Caco-2 (cell line): ENCODE data around the gene NGFR. TPM values are rescaled to one million over a fixed set of nuclear protein-coding genes. Genes with fewer than 3 reads are reported as not detected.

Experiments used
- BruUV-seq: library from RNA; stranded (reverse); fragments of 400-500 nt; replicated peaks from 2 replicates; lab custom pipeline; 2021; lab: Mats Ljungman, UMichigan
- CTCF ChIA-PET: fragments of 300-600 bp; sonication (Branson Sonifier 250); formaldehyde crosslinking; loops from one replicate; lab custom pipeline; 2022; ENCODE audit warnings: antibody characterized with exemption; lab: Charles Lee
- POLR2A ChIA-PET: fragments of 300-600 bp; sonication (Branson Sonifier 250); formaldehyde crosslinking; loops from one replicate; lab custom pipeline; 2022; ENCODE audit warnings: antibody characterized with exemption; lab: Charles Lee
- DNase-seq, 2 experiments: peaks; one replicate each; pipeline versions ENCODE4 v3.0.0 to v3.0.0-alpha.2; 2020 to 2022
- H3K27me3 ChIP-seq: replicated peaks from 2 replicates; pipeline ENCODE4 v1.6.0; 2011; ENCODE audit warnings: low read length; ENCODE audit not compliant: control insufficient read depth, insufficient read depth
- H3K36me3 ChIP-seq: 2 replicates; pipeline ENCODE4 v1.5.1; 2011; ENCODE audit warnings: low read length; ENCODE audit not compliant: control insufficient read depth, insufficient read depth
- H3K4me1 ChIP-seq: fragments of 250-450 bp; sonication (Bioruptor Pico); 2 replicates; pipeline ENCODE4 v1.5.1; 2020; ENCODE audit warnings: mild to moderate bottlenecking
- H3K4me3 ChIP-seq: 2 replicates; pipeline ENCODE4 v1.5.1; 2011; ENCODE audit warnings: low read depth, mild to moderate bottlenecking, control low read depth, low read length
- H3K9me3 ChIP-seq: fragments of 250-450 bp; sonication (Bioruptor Pico); 2 replicates; pipeline ENCODE4 v1.5.1; 2020; ENCODE audit warnings: mild to moderate bottlenecking, moderate library complexity
- H3K27ac Mint-ChIP-seq: one replicate; pipeline ENCODE4 v1.8.0; 2022; ENCODE audit warnings: mixed read lengths; ENCODE audit not compliant: unreplicated experiment
- H3K27me3 Mint-ChIP-seq: one replicate; pipeline ENCODE4 v1.8.0; 2022; ENCODE audit warnings: mixed read lengths; ENCODE audit not compliant: insufficient read depth, unreplicated experiment
- H3K36me3 Mint-ChIP-seq: one replicate; pipeline ENCODE4 v1.8.0; 2022; ENCODE audit warnings: mild to moderate bottlenecking, mixed read lengths; ENCODE audit not compliant: insufficient read depth, unreplicated experiment
- H3K4me1 Mint-ChIP-seq: one replicate; pipeline ENCODE4 v1.8.0; 2022; ENCODE audit warnings: low read depth, mixed read lengths; ENCODE audit not compliant: unreplicated experiment
- H3K4me3 Mint-ChIP-seq: one replicate; pipeline ENCODE4 v1.8.0; 2022; ENCODE audit warnings: mild to moderate bottlenecking, moderate library complexity, mixed read lengths; ENCODE audit not compliant: unreplicated experiment
- H3K9me3 Mint-ChIP-seq: one replicate; pipeline ENCODE4 v1.8.0; 2022; ENCODE audit warnings: mixed read lengths; ENCODE audit not compliant: unreplicated experiment
- intact Hi-C: fragments of 100-400 bp; cut with micrococcal nuclease; formaldehyde crosslinking; loops from one replicate; pipeline ENCODE4 v1.10.0; 2022; ENCODE audit not compliant: unreplicated experiment
- total RNA-seq: library from RNA; stranded (reverse); gene quantifications from 2 replicates; pipeline ENCODE4 v1.2.3, GENCODE V29; 2022
- TF ChIP-seq, protein P1 (sequence below), 2 experiments: fragments of 200-600 bp in 1 of 2; IDR thresholded peaks; 1 replicate in 1 of 2; 2 replicates in 1 of 2; pipeline versions ENCODE4 v1.5.1 to v1.8.0; 2011 to 2022; ENCODE audit warnings: antibody characterized with exemption in 1 of 2, control low read depth in 1 of 2, inconsistent platforms in 1 of 2, low read depth in 1 of 2, low read length in 1 of 2, mild to moderate bottlenecking in 1 of 2, moderate library complexity in 1 of 2; ENCODE audit not compliant: insufficient read depth in 1 of 2, severe bottlenecking in 1 of 2, unreplicated experiment in 1 of 2

Gene NGFR
- total RNA-seq, 1 experiment from 2014 or later, result 1.6 TPM

DNA sequence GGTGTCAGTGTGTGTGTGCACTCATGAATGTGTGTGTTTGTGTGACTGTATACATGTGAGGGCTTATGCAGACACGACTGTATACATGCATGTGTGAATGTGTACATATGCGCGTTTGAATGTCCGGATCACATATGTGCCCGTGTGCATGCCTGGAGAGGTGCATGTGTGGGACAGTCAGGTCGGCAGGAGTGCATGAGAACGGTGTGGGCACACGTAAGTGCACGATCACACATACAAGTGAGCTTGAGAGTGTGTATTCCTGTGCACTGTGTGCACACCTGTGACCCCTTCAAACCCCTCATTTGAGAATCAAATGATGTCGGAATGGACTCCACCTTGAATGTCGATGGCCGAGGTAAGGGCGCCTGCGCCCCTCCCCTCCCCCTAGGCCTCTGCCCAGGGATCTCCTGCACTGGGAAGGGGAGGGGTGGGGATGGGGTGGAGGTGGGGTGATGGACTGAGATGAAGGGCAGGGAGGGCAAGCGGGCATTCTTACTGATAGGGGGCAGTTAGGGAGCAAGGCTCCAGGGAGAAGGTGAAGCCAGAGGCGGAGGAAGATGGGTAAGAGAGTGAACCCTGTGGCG, 601 bp upstream of the NGFR start:
- Histone ChIP-seq H3K27me3 (peaks cover 27% of the 10 kb centered on the region), H3K36me3 (no peaks in the 10 kb centered on the region), H3K9me3 (no peaks in the 10 kb centered on the region), H3K4me1 (peaks cover 27% of the 10 kb centered on the region), H3K4me3 (peak overlapping the region; percentile 27)
- BruUV-seq, result no TSS peak
- Mint-ChIP-seq H3K36me3 (no peaks in the 10 kb centered on the region), H3K4me3 (peak overlapping the region; percentile 67), H3K9me3 (no peaks in the 10 kb centered on the region), H3K27me3 (peaks cover 64% of the 10 kb centered on the region), H3K27ac (no peak overlapping the region), H3K4me1 (peaks cover 14% of the 10 kb centered on the region)
- POLR2A ChIA-PET, result no interaction called here
- CTCF ChIA-PET, result interaction anchor here (0.6 to 4.2 kb wide), 13 partner anchors 11 to 368 kb away, joined by 3 to 91 read pairs (median 4); partner anchors contain the start of gene PHB1
- TF ChIP-seq, protein P1, sequence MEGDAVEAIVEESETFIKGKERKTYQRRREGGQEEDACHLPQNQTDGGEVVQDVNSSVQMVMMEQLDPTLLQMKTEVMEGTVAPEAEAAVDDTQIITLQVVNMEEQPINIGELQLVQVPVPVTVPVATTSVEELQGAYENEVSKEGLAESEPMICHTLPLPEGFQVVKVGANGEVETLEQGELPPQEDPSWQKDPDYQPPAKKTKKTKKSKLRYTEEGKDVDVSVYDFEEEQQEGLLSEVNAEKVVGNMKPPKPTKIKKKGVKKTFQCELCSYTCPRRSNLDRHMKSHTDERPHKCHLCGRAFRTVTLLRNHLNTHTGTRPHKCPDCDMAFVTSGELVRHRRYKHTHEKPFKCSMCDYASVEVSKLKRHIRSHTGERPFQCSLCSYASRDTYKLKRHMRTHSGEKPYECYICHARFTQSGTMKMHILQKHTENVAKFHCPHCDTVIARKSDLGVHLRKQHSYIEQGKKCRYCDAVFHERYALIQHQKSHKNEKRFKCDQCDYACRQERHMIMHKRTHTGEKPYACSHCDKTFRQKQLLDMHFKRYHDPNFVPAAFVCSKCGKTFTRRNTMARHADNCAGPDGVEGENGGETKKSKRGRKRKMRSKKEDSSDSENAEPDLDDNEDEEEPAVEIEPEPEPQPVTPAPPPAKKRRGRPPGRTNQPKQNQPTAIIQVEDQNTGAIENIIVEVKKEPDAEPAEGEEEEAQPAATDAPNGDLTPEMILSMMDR (IDR thresholded peaks at IDR 0.05; ENCODE audit: insufficient read depth in 1 of 2, low read depth in 1 of 2, low read length in 1 of 2, severe bottlenecking in 1 of 2, unreplicated experiment in 1 of 2), result no peak
- no peak for DNase-seq
- intact Hi-C loops, result no loop called here

DNA sequence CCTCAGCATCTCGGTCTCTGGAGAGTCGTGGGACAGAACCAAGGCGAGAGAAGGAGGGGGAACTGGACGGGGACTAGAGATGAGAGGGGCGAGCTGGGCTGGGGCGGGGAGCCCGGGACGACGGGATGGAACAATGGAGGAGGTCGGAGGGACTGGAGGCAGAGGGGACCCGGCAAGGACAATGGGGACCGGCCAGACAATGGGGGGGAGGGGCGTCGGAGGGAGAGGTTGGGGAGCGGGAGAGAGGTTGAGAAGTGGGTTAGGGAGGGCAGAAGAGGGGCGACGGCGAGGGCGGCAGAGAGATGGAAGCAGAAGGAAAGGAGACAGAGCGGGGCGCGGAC, 719 bp downstream of the NGFR start:
- intact Hi-C loops, result loop anchor here (1.0 to 5.0 kb wide), 4 partner anchors 53 to 181 kb away; partner anchors contain the start of gene SPOP
- Histone ChIP-seq H3K27me3 (peaks cover 29% of the 10 kb centered on the region), H3K4me3 (peak overlapping the region; percentile 34; the same call in 1 of the 2 replicates), H3K4me1 (peaks cover 27% of the 10 kb centered on the region), H3K36me3 (no peaks in the 10 kb centered on the region), H3K9me3 (no peaks in the 10 kb centered on the region)
- ChIA-PET POLR2A (no interaction called here), CTCF (interaction anchor here (0.6 to 4.2 kb wide), 23 partner anchors 7 to 991 kb away, joined by 3 to 91 read pairs (median 6); partner anchors contain the start of genes PHB1 and SPOP)
- Mint-ChIP-seq H3K36me3 (no peaks in the 10 kb centered on the region), H3K4me1 (peaks cover 14% of the 10 kb centered on the region), H3K4me3 (peak overlapping the region; percentile 67), H3K27ac (no peak overlapping the region), H3K9me3 (no peaks in the 10 kb centered on the region), H3K27me3 (peaks cover 62% of the 10 kb centered on the region)
- TF ChIP-seq, protein P1 (IDR thresholded peaks at IDR 0.05; ENCODE audit: insufficient read depth in 1 of 2, low read depth in 1 of 2, low read length in 1 of 2, severe bottlenecking in 1 of 2, unreplicated experiment in 1 of 2), result no peak
- peak in 1 of 2 experiments; percentile 35 for DNase-seq
- no TSS peak for BruUV-seq

DNA sequence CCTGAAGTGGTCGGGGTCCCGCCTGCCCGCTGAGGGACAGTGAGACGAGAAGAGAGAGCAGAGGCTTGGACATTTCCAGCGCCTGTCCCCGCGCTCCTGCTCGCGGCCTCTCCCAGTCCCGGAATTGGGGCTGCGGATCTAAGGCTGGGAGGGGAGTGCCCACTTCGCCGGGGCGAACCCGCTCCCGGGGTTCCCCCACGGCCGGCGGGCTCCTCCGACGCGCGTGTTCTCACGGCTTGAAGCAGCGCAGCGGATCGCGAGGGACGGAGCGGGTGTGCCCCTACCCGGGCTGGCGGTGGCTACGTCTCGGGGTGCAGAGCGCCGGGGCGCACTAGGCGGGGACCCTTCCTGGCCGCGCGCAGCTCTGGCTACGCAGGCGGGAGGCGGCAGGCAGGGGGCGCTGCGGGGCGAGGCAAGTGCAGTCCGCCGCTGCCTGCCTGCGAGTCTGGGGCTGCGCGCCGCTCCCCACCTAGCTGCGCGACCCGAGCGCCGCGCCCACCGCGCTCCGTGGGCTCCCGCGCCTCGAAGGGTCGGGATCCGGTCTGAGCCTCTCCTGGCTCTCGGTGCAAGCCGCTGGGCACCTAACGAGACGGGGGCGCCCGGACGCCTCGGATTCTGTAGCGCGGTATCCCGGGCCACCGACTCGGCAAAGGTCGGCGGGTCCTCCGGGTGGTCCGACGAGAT, 1.2 kb downstream of the NGFR start:
- Mint-ChIP-seq H3K27me3 (peaks cover 59% of the 10 kb centered on the region), H3K27ac (no peak overlapping the region), H3K9me3 (no peaks in the 10 kb centered on the region), H3K36me3 (no peaks in the 10 kb centered on the region), H3K4me3 (peak overlapping the region; percentile 67), H3K4me1 (peaks cover 14% of the 10 kb centered on the region)
- intact Hi-C loops, result loop anchor here (1.0 to 5.0 kb wide), 4 partner anchors 52 to 181 kb away; partner anchors contain the start of gene SPOP
- H3K4me1 ChIP-seq, result peaks cover 27% of the 10 kb centered on the region
- no peaks in the 10 kb centered on the region for H3K36me3 ChIP-seq
- ChIA-PET CTCF (interaction anchor here (0.6 to 4.2 kb wide), 22 partner anchors 8 to 360 kb away, joined by 3 to 91 read pairs (median 6); partner anchors contain the start of genes PHB1 and SPOP), POLR2A (no interaction called here)
- H3K4me3 ChIP-seq, result peak overlapping the region; percentile 34
- TF ChIP-seq, protein P1 (IDR thresholded peaks at IDR 0.05; ENCODE audit: insufficient read depth in 1 of 2, low read depth in 1 of 2, low read length in 1 of 2, severe bottlenecking in 1 of 2, unreplicated experiment in 1 of 2), result peak; percentile 87 to 99
- no peaks in the 10 kb centered on the region for H3K9me3 ChIP-seq
- DNase-seq, result peak in 1 of 2 experiments; percentile 95
- H3K27me3 ChIP-seq, result peaks cover 29% of the 10 kb centered on the region
- BruUV-seq, result no TSS peak
